Measurements from ENCODE around the gene NEDD8.

NEDD8 gene

GRCh38 chr14:24263848-24264247 is 31.7 kb upstream of the NEDD8 start:
- Histone ChIP-seq H3K36me3 (ENCODE audit: control insufficient read depth, insufficient read depth, low read length) (peaks cover 4% of the 10 kb centered on the region; the same call in 1 of the 2 replicates), H3K4me3 (ENCODE audit: low read length) (no peak overlapping the region), H3K9me3 (ENCODE audit: control insufficient read depth, insufficient read depth, low read length) (no peaks in the 10 kb centered on the region), H3K27ac (ENCODE audit: low read length) (no peak overlapping the region), H3K27me3 (ENCODE audit: control insufficient read depth, insufficient read depth, low read length) (no peaks in the 10 kb centered on the region), H3K4me1 (ENCODE audit: control insufficient read depth, insufficient read depth, low read length) (no peaks in the 10 kb centered on the region)
- WGBS (ENCODE audit: insufficient coverage, insufficient read length) = no CpG with 5 or more reads among the region's 6 CpGs
- DNase-seq (ENCODE audit: low read depth, low spot score) = no peak

GRCh38 chr14:24262821-24263733 is 30.9 kb upstream of the NEDD8 start, which contains the start of gene TGM1:
Gene TGM1, minus strand, starts transcription at chr14:24263177. Its CDS starts 825 bp downstream, at chr14:24262352.
- Histone ChIP-seq H3K4me3 (ENCODE audit: low read length) (no peak within 1 kb of the TSS), H3K9me3 (ENCODE audit: control insufficient read depth, insufficient read depth, low read length) (no peaks in the 10 kb centered on the region), H3K36me3 (ENCODE audit: control insufficient read depth, insufficient read depth, low read length) (peaks cover 4% of the 10 kb centered on the region; the same call in 1 of the 2 replicates), H3K4me1 (ENCODE audit: control insufficient read depth, insufficient read depth, low read length) (no peaks in the 10 kb centered on the region), H3K27me3 (ENCODE audit: control insufficient read depth, insufficient read depth, low read length) (no peaks in the 10 kb centered on the region), H3K27ac (ENCODE audit: low read length) (no peak within 1 kb of the TSS)
- no CpG with 5 or more reads among the region's 14 CpGs for WGBS (ENCODE audit: insufficient coverage, insufficient read length)
- DNase-seq (ENCODE audit: low read depth, low spot score) = no peak

GRCh38 chr14:24261969-24262327 is 29.8 kb upstream of the NEDD8 start:
- Histone ChIP-seq H3K27ac (ENCODE audit: low read length) (no peak overlapping the region), H3K9me3 (ENCODE audit: control insufficient read depth, insufficient read depth, low read length) (no peaks in the 10 kb centered on the region), H3K4me3 (ENCODE audit: low read length) (no peak overlapping the region), H3K36me3 (ENCODE audit: control insufficient read depth, insufficient read depth, low read length) (peaks cover 4% of the 10 kb centered on the region; the same call in 1 of the 2 replicates), H3K27me3 (ENCODE audit: control insufficient read depth, insufficient read depth, low read length) (no peaks in the 10 kb centered on the region), H3K4me1 (ENCODE audit: control insufficient read depth, insufficient read depth, low read length) (no peaks in the 10 kb centered on the region)
- DNase-seq (ENCODE audit: low read depth, low spot score) = no peak
- no CpG with 5 or more reads among the region's 19 CpGs for WGBS (ENCODE audit: insufficient coverage, insufficient read length)

- no peak overlapping the region for H3K4me3 ChIP-seq (ENCODE audit: low read length)
- WGBS (ENCODE audit: insufficient coverage, insufficient read length) = no CpG with 5 or more reads among the region's 20 CpGs
- H3K27ac ChIP-seq (ENCODE audit: low read length) = no peak overlapping the region
- no peak for DNase-seq (ENCODE audit: low read depth, low spot score)
- H3K4me1 ChIP-seq (ENCODE audit: control insufficient read depth, insufficient read depth, low read length) = no peaks in the 10 kb centered on the region
- H3K27me3 ChIP-seq (ENCODE audit: control insufficient read depth, insufficient read depth, low read length) = no peaks in the 10 kb centered on the region
- no peaks in the 10 kb centered on the region for H3K9me3 ChIP-seq (ENCODE audit: control insufficient read depth, insufficient read depth, low read length)
- peaks cover 1% of the 10 kb centered on the region; the same call in 1 of the 2 replicates for H3K36me3 ChIP-seq (ENCODE audit: control insufficient read depth, insufficient read depth, low read length)
These were observed 29.2 kb upstream of the NEDD8 start for GRCh38 chr14:24261256-24261968.

GRCh38 chr14:24260780-24261157 is 28.6 kb upstream of the NEDD8 start:
- no peaks in the 10 kb centered on the region for H3K9me3 ChIP-seq (ENCODE audit: control insufficient read depth, insufficient read depth, low read length)
- no peak overlapping the region for H3K4me3 ChIP-seq (ENCODE audit: low read length)
- no CpG with 5 or more reads among the region's 4 CpGs for WGBS (ENCODE audit: insufficient coverage, insufficient read length)
- no peaks in the 10 kb centered on the region for H3K27me3 ChIP-seq (ENCODE audit: control insufficient read depth, insufficient read depth, low read length)
- no peaks in the 10 kb centered on the region for H3K4me1 ChIP-seq (ENCODE audit: control insufficient read depth, insufficient read depth, low read length)
- no peaks in the 10 kb centered on the region for H3K36me3 ChIP-seq (ENCODE audit: control insufficient read depth, insufficient read depth, low read length)
- H3K27ac ChIP-seq (ENCODE audit: low read length) = no peak overlapping the region
- DNase-seq (ENCODE audit: low read depth, low spot score) = no peak

- Histone ChIP-seq H3K4me3 (ENCODE audit: low read length) (no peak overlapping the region), H3K27me3 (ENCODE audit: control insufficient read depth, insufficient read depth, low read length) (no peaks in the 10 kb centered on the region), H3K27ac (ENCODE audit: low read length) (no peak overlapping the region), H3K4me1 (ENCODE audit: control insufficient read depth, insufficient read depth, low read length) (no peaks in the 10 kb centered on the region), H3K36me3 (ENCODE audit: control insufficient read depth, insufficient read depth, low read length) (no peaks in the 10 kb centered on the region), H3K9me3 (ENCODE audit: control insufficient read depth, insufficient read depth, low read length) (no peaks in the 10 kb centered on the region)
- WGBS (ENCODE audit: insufficient coverage, insufficient read length) = no CpG with 5 or more reads among the region's 16 CpGs
- no peak for DNase-seq (ENCODE audit: low read depth, low spot score)
These were observed 28.0 kb upstream of the NEDD8 start for GRCh38 chr14:24260026-24260779.

- DNase-seq (ENCODE audit: low read depth, low spot score) = no peak
- no peaks in the 10 kb centered on the region for H3K36me3 ChIP-seq (ENCODE audit: control insufficient read depth, insufficient read depth, low read length)
- H3K4me3 ChIP-seq (ENCODE audit: low read length) = no peak overlapping the region
- H3K4me1 ChIP-seq (ENCODE audit: control insufficient read depth, insufficient read depth, low read length) = no peaks in the 10 kb centered on the region
- no peak overlapping the region for H3K27ac ChIP-seq (ENCODE audit: low read length)
- no CpG with 5 or more reads among the region's 16 CpGs for WGBS (ENCODE audit: insufficient coverage, insufficient read length)
- no peaks in the 10 kb centered on the region for H3K9me3 ChIP-seq (ENCODE audit: control insufficient read depth, insufficient read depth, low read length)
- no peaks in the 10 kb centered on the region for H3K27me3 ChIP-seq (ENCODE audit: control insufficient read depth, insufficient read depth, low read length)
These were observed 27.3 kb upstream of the NEDD8 start for GRCh38 chr14:24259282-24260025.

GRCh38 chr14:24258548-24259265 is 26.5 kb upstream of the NEDD8 start:
- Histone ChIP-seq H3K36me3 (ENCODE audit: control insufficient read depth, insufficient read depth, low read length) (no peaks in the 10 kb centered on the region), H3K4me1 (ENCODE audit: control insufficient read depth, insufficient read depth, low read length) (no peaks in the 10 kb centered on the region), H3K27me3 (ENCODE audit: control insufficient read depth, insufficient read depth, low read length) (no peaks in the 10 kb centered on the region), H3K9me3 (ENCODE audit: control insufficient read depth, insufficient read depth, low read length) (no peaks in the 10 kb centered on the region), H3K27ac (ENCODE audit: low read length) (no peak overlapping the region), H3K4me3 (ENCODE audit: low read length) (no peak overlapping the region)
- no peak for DNase-seq (ENCODE audit: low read depth, low spot score)
- no CpG with 5 or more reads among the region's 18 CpGs for WGBS (ENCODE audit: insufficient coverage, insufficient read length)

- no CpG with 5 or more reads among the region's 9 CpGs for WGBS (ENCODE audit: insufficient coverage, insufficient read length)
- Histone ChIP-seq H3K9me3 (ENCODE audit: control insufficient read depth, insufficient read depth, low read length) (no peaks in the 10 kb centered on the region), H3K27ac (ENCODE audit: low read length) (no peak overlapping the region), H3K27me3 (ENCODE audit: control insufficient read depth, insufficient read depth, low read length) (no peaks in the 10 kb centered on the region), H3K36me3 (ENCODE audit: control insufficient read depth, insufficient read depth, low read length) (no peaks in the 10 kb centered on the region), H3K4me1 (ENCODE audit: control insufficient read depth, insufficient read depth, low read length) (no peaks in the 10 kb centered on the region), H3K4me3 (ENCODE audit: low read length) (no peak overlapping the region)
- no peak for DNase-seq (ENCODE audit: low read depth, low spot score)
These were observed 26.0 kb upstream of the NEDD8 start for GRCh38 chr14:24258119-24258518.
